HCT116 (cell line): ENCODE measurements around the gene ADGRA3. TPM values are rescaled to one million over a fixed set of nuclear protein-coding genes. Genes with fewer than 3 reads are reported as not detected.
"Not testable (repeated sequence)": the region's sequence is repeated elsewhere in the genome, so short reads cannot be mapped to it uniquely, and the experiment has no call there.

Experiments
- ATAC-seq: fragments of 200-7000 bp; cut with Tn5 transposase; 2 replicates; pipeline ENCODE4 v1.9.1; 2020; ENCODE audit warnings: mild to moderate bottlenecking, moderate library complexity
- BruUV-seq: library from RNA; stranded (reverse); fragments of 400-500 nt; replicated peaks from 2 replicates; lab custom pipeline; 2021; lab: Mats Ljungman, UMichigan
- CTCF ChIA-PET: fragments of 300-600 bp; sonication (Branson Sonifier 250); formaldehyde crosslinking; loops from one replicate; lab custom pipeline; 2021; ENCODE audit warnings: antibody characterized with exemption; lab: Charles Lee
- POLR2A ChIA-PET: fragments of 300-600, 350-600 bp; sonication (Branson Sonifier 250); formaldehyde crosslinking; loops from one replicate; lab custom pipeline; 2021; ENCODE audit warnings: antibody characterized with exemption; lab: Charles Lee
- RAD21 ChIA-PET, 2 experiments: fragments of 300-600 bp; sonication (Branson Sonifier 250); formaldehyde crosslinking; loops; one replicate each; lab custom pipeline; 2023; ENCODE audit warnings: low total read pairs in 2 of 2; ENCODE audit not compliant: uncharacterized antibody in 2 of 2, unreplicated experiment in 2 of 2, low non-redundant PET in 1 of 2; lab: Charles Lee
- DNase-seq: peaks from one replicate; pipeline ENCODE4 v3.0.0-alpha.2; 2010; ENCODE audit warnings: low read depth, low spot score
- H2AFZ ChIP-seq: fragments of 200-600 bp; shearing (Covaris generic), sonication (generic); 2 replicates; pipeline ENCODE4 v1.6.1; 2017; ENCODE audit warnings: low read depth, mixed run types, mixed read lengths, antibody characterized with exemption, low read length; ENCODE audit not compliant: poor library complexity, severe bottlenecking
- H3K27ac ChIP-seq: 2 replicates; pipeline ENCODE4 v1.5.1; 2012; ENCODE audit warnings: low read depth, low read length
- H3K27me3 ChIP-seq: fragments of 200-600 bp; sonication (generic); 2 replicates; pipeline ENCODE4 v1.6.1; 2016; ENCODE audit warnings: mixed run types, low read length, mixed read lengths; ENCODE audit not compliant: insufficient read depth
- H3K36me3 ChIP-seq, 2 experiments: fragments of 200-500 bp in 1 of 2; fragments of 200-600 bp in 1 of 2; sonication (Bioruptor generic) in 1 of 2; sonication (generic) in 1 of 2; 2 replicates each; pipeline versions ENCODE4 v1.5.1 to v1.6.1; 2014 to 2016; ENCODE audit warnings: low read length in 2 of 2, inconsistent platforms in 1 of 2, mixed read lengths in 1 of 2, mixed run types in 1 of 2; ENCODE audit not compliant: insufficient read depth in 2 of 2, control insufficient read depth in 1 of 2
- H3K4me1 ChIP-seq, 2 experiments: fragments of 200-600 bp in 1 of 2; sonication (generic) in 1 of 2; 2 replicates each; pipeline versions ENCODE4 v1.5.1 to v1.6.1; 2012 to 2017; ENCODE audit warnings: low read length in 2 of 2, inconsistent platforms in 1 of 2, mild to moderate bottlenecking in 1 of 2, mixed read lengths in 1 of 2, mixed run types in 1 of 2, moderate library complexity in 1 of 2; ENCODE audit not compliant: insufficient read depth in 2 of 2, control insufficient read depth in 1 of 2
- H3K4me2 ChIP-seq: fragments of 200-600 bp; sonication (generic); 2 replicates; pipeline ENCODE4 v1.6.1; 2017; ENCODE audit warnings: mixed run types, low read length, mixed read lengths
- H3K4me3 ChIP-seq, 2 experiments: fragments of 200-600 bp in 1 of 2; sonication (generic) in 1 of 2; replicated peaks in 1 of 2; 2 replicates each; pipeline ENCODE4 v1.5.1; 2011 to 2016; ENCODE audit warnings: low read length in 2 of 2, control low read depth in 1 of 2, low read depth in 1 of 2, mild to moderate bottlenecking in 1 of 2, mixed read lengths in 1 of 2, mixed run types in 1 of 2
- H3K79me2 ChIP-seq: fragments of 200-600 bp; sonication (generic); 2 replicates; pipeline ENCODE4 v1.6.1; 2017; ENCODE audit warnings: mild to moderate bottlenecking, mixed run types, low read length, moderate library complexity, mixed read lengths; ENCODE audit not compliant: insufficient read depth
- H3K9ac ChIP-seq: fragments of 200-600 bp; sonication (generic); 2 replicates; pipeline ENCODE4 v1.6.1; 2016; ENCODE audit warnings: low read length, mixed read lengths
- H3K9me2 ChIP-seq: fragments of 200-600 bp; sonication (generic), shearing (Covaris generic); 2 replicates; pipeline ENCODE4 v1.6.1; 2017; ENCODE audit warnings: mixed run types, mild to moderate bottlenecking, moderate library complexity; ENCODE audit not compliant: insufficient read depth
- H3K9me3 ChIP-seq, 2 experiments: fragments of 200-500 bp in 1 of 2; fragments of 200-600 bp in 1 of 2; sonication (Bioruptor generic) in 1 of 2; sonication (generic) in 1 of 2; 2 replicates each; pipeline ENCODE4 v1.6.1; 2014 to 2017; ENCODE audit warnings: low read length in 2 of 2, mixed read lengths in 2 of 2, inconsistent platforms in 1 of 2, low read depth in 1 of 2, mild to moderate bottlenecking in 1 of 2, mixed run types in 1 of 2, moderate library complexity in 1 of 2; ENCODE audit not compliant: control insufficient read depth in 1 of 2, insufficient read depth in 1 of 2
- H4K20me1 ChIP-seq: fragments of 200-600 bp; sonication (generic), shearing (Covaris generic); 2 replicates; pipeline ENCODE4 v1.6.1; 2017; ENCODE audit warnings: mixed run types, mild to moderate bottlenecking, moderate library complexity; ENCODE audit not compliant: insufficient read depth
- EGR1 ChIP-seq: IDR thresholded peaks from 2 replicates; pipeline ENCODE4 v1.6.1; 2012; ENCODE audit warnings: low read depth
- FOSL1 ChIP-seq: IDR thresholded peaks from 2 replicates; pipeline ENCODE4 v1.6.1; 2012; ENCODE audit warnings: low read depth
- JUND ChIP-seq: IDR thresholded peaks from 2 replicates; pipeline ENCODE4 v1.6.1; 2012
- POLR2AphosphoS5 ChIP-seq: IDR thresholded peaks from 2 replicates; pipeline ENCODE4 v1.6.1; 2011; ENCODE audit warnings: mild to moderate bottlenecking, low read depth, low read length, moderate library complexity
- SP1 ChIP-seq: IDR thresholded peaks from 2 replicates; pipeline ENCODE4 v1.6.1; 2012; ENCODE audit warnings: low read depth
- ZFX ChIP-seq: fragments of 450-650 bp; IDR thresholded peaks from 2 replicates; pipeline ENCODE4 v1.6.1; 2017
- ZNF274 ChIP-seq: fragments of 200-500 bp; sonication (Bioruptor generic); IDR thresholded peaks from 2 replicates; pipeline ENCODE4 v1.6.1; 2014; ENCODE audit warnings: mild to moderate bottlenecking, low read depth, low read length, inconsistent platforms
- intact Hi-C: fragments of 100-400 bp; cut with micrococcal nuclease; formaldehyde crosslinking; loops from 2 replicates; pipeline ENCODE4 v1.10.0; 2022
- total RNA-seq: library from RNA; stranded (reverse); gene quantifications from one replicate; pipeline ENCODE4 v1.2.1, GENCODE V29; 2021; ENCODE audit not compliant: unreplicated experiment

The ADGRA3 gene
- total RNA-seq, 1 experiment from 2014 or later, result 43.0 TPM

GRCh38 chr4:22475311-22475646 lies 40.6 kb downstream of the ADGRA3 start:
- ATAC-seq (peak; percentile 72), DNase-seq (peak; percentile 45)
- BruUV-seq, H3K9me2 ChIP-seq, RAD21 ChIA-PET, H3K9me3 ChIP-seq, H4K20me1 ChIP-seq, intact Hi-C loops, H3K27me3 ChIP-seq, H2AFZ ChIP-seq, H3K36me3 ChIP-seq: not testable (repeated sequence)
- ChIA-PET CTCF (interaction anchor here (1.2 kb wide), 1 partner anchor 132 kb away, joined by 3 read pairs; no protein-coding TSS in a partner anchor), POLR2A (interaction anchor here (1.7 kb wide), 1 partner anchor 27 kb away, joined by 4 read pairs; no protein-coding TSS in a partner anchor)
- Histone ChIP-seq H3K4me2 (peak overlapping the region; percentile 59), H3K9ac (peak overlapping the region; percentile 10), H3K4me1 (peaks cover 17 to 31% of the 10 kb centered on the region in 2 experiments), H3K4me3 (peak overlapping the region; percentile 3 to 35; a peak in 3 of 4 replicates), H3K79me2 (peaks cover 74% of the 10 kb centered on the region), H3K27ac (peak overlapping the region; percentile 44)
- peak; percentile 55 for TF ChIP-seq EGR1

GRCh38 chr4:22474636-22475310 lies 41.1 kb downstream of the ADGRA3 start:
- Histone ChIP-seq H4K20me1 (no peaks in the 10 kb centered on the region), H3K27me3 (no peaks in the 10 kb centered on the region), H3K36me3 (peaks cover 0 to 4% of the 10 kb centered on the region in 2 experiments; a peak in 1 of 4 replicates), H2AFZ (no peak overlapping the region), H3K9me2 (no peaks in the 10 kb centered on the region), H3K9ac (peak overlapping the region; percentile 10), H3K79me2 (peaks cover 73% of the 10 kb centered on the region), H3K9me3 (no peaks in the 10 kb centered on the region), H3K4me2 (peak overlapping the region; percentile 59), H3K27ac (peak overlapping the region; percentile 44), H3K4me1 (peaks cover 17 to 31% of the 10 kb centered on the region in 2 experiments), H3K4me3 (peak overlapping the region; percentile 3 to 35; a peak in 3 of 4 replicates)
- RAD21 ChIA-PET, result no interaction called here
- TF ChIP-seq ZNF274, result no peak
- TF ChIP-seq FOSL1, result peak; percentile 60; the same call in 1 of the 2 replicates
- TF ChIP-seq JUND, result peak; percentile 62
- TF ChIP-seq POLR2AphosphoS5, result no peak
- peak; percentile 42; the same call in 1 of the 2 replicates for TF ChIP-seq SP1
- no peak for TF ChIP-seq ZFX
- DNase-seq (peak; percentile 52), ATAC-seq (peak; percentile 79)
- intact Hi-C loops, result no loop called here
- POLR2A ChIA-PET, result interaction anchor here (1.7 kb wide), 1 partner anchor 27 kb away, joined by 4 read pairs; no protein-coding TSS in a partner anchor
- CTCF ChIA-PET, result interaction anchor here (1.2 kb wide), 1 partner anchor 133 kb away, joined by 3 read pairs; no protein-coding TSS in a partner anchor
- BruUV-seq, result TSS peak; percentile 53
